B cell (primary cell): ENCODE results near the gene MGAT5.

ENCODE experiments used
- EZH2 ChIP-seq: IDR thresholded peaks from 2 replicates; pipeline ENCODE4 v1.6.1; 2012; ENCODE audit warnings: borderline replicate concordance, low read depth, mild to moderate bottlenecking, moderate library complexity, low read length; ENCODE audit not compliant: insufficient read depth, poor library complexity, severe bottlenecking
- TF ChIP-seq, protein P1 (sequence below): fragments of 200-600 bp; IDR thresholded peaks from one replicate; pipeline ENCODE4 v1.8.0; 2022; ENCODE audit warnings: antibody characterized with exemption, mild to moderate bottlenecking

DNA sequence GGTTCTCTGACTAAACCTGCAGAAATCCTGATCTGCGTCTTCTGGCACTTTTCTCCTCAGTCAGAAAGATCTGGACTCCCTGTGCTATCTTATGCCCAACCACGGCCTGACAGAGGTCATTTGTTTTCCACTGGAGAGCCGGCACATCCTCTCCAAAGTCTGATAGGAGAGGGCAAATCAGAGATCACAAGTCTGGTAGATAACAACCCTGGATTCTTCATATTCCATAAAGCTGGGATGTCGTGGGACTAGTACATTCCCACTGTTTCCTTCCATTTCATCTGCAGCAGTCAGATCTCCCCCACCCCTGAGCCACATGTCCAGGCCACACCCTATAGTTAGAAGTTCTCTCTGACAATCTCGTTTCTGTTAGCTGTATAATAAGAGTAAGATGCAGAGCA, 157.0 kb downstream of the MGAT5 start:
- TF ChIP-seq, protein P1, sequence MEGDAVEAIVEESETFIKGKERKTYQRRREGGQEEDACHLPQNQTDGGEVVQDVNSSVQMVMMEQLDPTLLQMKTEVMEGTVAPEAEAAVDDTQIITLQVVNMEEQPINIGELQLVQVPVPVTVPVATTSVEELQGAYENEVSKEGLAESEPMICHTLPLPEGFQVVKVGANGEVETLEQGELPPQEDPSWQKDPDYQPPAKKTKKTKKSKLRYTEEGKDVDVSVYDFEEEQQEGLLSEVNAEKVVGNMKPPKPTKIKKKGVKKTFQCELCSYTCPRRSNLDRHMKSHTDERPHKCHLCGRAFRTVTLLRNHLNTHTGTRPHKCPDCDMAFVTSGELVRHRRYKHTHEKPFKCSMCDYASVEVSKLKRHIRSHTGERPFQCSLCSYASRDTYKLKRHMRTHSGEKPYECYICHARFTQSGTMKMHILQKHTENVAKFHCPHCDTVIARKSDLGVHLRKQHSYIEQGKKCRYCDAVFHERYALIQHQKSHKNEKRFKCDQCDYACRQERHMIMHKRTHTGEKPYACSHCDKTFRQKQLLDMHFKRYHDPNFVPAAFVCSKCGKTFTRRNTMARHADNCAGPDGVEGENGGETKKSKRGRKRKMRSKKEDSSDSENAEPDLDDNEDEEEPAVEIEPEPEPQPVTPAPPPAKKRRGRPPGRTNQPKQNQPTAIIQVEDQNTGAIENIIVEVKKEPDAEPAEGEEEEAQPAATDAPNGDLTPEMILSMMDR, result no peak
- TF ChIP-seq EZH2, result no peak
